Smooth muscle cell (in vitro differentiated cells): ENCODE results near the gene IRF2BP2. TPM values are rescaled to one million over a fixed set of nuclear protein-coding genes. Genes with fewer than 3 reads are reported as not detected.
A peak's percentile ranks its signal among the peaks of the same experiment; 100 is the strongest.
"Not testable (repeated sequence)": the region's sequence is repeated elsewhere in the genome, so short reads cannot be mapped to it uniquely, and the experiment has no call there.

Experiments used
- DNase-seq: peaks from one replicate; lab custom pipeline; 2025; ENCODE audit not compliant: unreplicated experiment; lab: John Stamatoyannopoulos, UW
- H2AFZ ChIP-seq: fragments of 200-600 bp; sonication (generic); 2 replicates; pipeline ENCODE4 v1.6.0; 2016; ENCODE audit warnings: antibody characterized with exemption, low read depth, mild to moderate bottlenecking
- H3F3A ChIP-seq: fragments of 200-600 bp; sonication (generic); 2 replicates; pipeline ENCODE4 v1.6.0; 2017; ENCODE audit warnings: antibody characterized with exemption, low read depth
- H3K27ac ChIP-seq: fragments of 200-600 bp; sonication (generic); 2 replicates; pipeline ENCODE4 v1.5.1; 2016; ENCODE audit warnings: low read depth, mild to moderate bottlenecking
- H3K27me3 ChIP-seq: fragments of 200-600 bp; sonication (generic); 2 replicates; pipeline ENCODE4 v1.6.1; 2016; ENCODE audit warnings: low read depth, mild to moderate bottlenecking
- H3K36me3 ChIP-seq: fragments of 200-600 bp; sonication (generic); 2 replicates; pipeline ENCODE4 v1.5.1; 2016; ENCODE audit warnings: low read depth
- H3K4me1 ChIP-seq: fragments of 200-600 bp; sonication (generic); 2 replicates; pipeline ENCODE4 v1.5.1; 2016; ENCODE audit warnings: low read depth
- H3K4me2 ChIP-seq: fragments of 200-600 bp; sonication (generic); 2 replicates; pipeline ENCODE4 v1.6.0; 2016; ENCODE audit warnings: mild to moderate bottlenecking
- H3K4me3 ChIP-seq: fragments of 200-600 bp; sonication (generic); 2 replicates; pipeline ENCODE4 v1.5.1; 2016; ENCODE audit warnings: mild to moderate bottlenecking
- H3K79me2 ChIP-seq: fragments of 200-600 bp; sonication (generic); 2 replicates; pipeline ENCODE4 v1.6.0; 2016; ENCODE audit warnings: low read depth, mild to moderate bottlenecking
- H3K9ac ChIP-seq: fragments of 200-600 bp; sonication (generic); 2 replicates; pipeline ENCODE4 v1.6.0; 2016; ENCODE audit warnings: low read depth
- H3K9me3 ChIP-seq: fragments of 200-600 bp; sonication (generic); replicated peaks from 2 replicates; pipeline ENCODE4 v1.5.1; 2016; ENCODE audit warnings: low read depth
- H4K20me1 ChIP-seq: fragments of 200-600 bp; sonication (generic); 2 replicates; pipeline ENCODE4 v1.6.0; 2016; ENCODE audit warnings: low read depth
- CTCF ChIP-seq: fragments of 200-600 bp; sonication (generic); IDR thresholded peaks from 2 replicates; pipeline ENCODE4 v1.5.1; 2017; ENCODE audit warnings: borderline replicate concordance, mild to moderate bottlenecking, antibody characterized with exemption; ENCODE audit not compliant: insufficient read depth, poor library complexity, severe bottlenecking
- WGBS: methylation state at CpG from one replicate; pipeline ENCODE4 v1.1.7; 2016; ENCODE audit warnings: low lambda C conversion rate; 5-methylcytosine and 5-hydroxymethylcytosine counted together
- polyA plus RNA-seq: library from polyadenylated mRNA; unstranded; fragments of >200 nt; fragmentation: Nextera tagmentation; extraction: Ambion mirVana; gene quantifications from 2 replicates; pipeline ENCODE4 v1.2.1, GENCODE V29; 2016
- total RNA-seq: library from RNA; depleted of rRNA; stranded (reverse); fragments of >200 nt; gene quantifications from 2 replicates; pipeline ENCODE4 v1.2.3, GENCODE V29; 2014

The IRF2BP2 gene
- total and polyA plus RNA-seq, 2 experiments from 2014 or later = 40.3 to 89.5 TPM

DNA sequence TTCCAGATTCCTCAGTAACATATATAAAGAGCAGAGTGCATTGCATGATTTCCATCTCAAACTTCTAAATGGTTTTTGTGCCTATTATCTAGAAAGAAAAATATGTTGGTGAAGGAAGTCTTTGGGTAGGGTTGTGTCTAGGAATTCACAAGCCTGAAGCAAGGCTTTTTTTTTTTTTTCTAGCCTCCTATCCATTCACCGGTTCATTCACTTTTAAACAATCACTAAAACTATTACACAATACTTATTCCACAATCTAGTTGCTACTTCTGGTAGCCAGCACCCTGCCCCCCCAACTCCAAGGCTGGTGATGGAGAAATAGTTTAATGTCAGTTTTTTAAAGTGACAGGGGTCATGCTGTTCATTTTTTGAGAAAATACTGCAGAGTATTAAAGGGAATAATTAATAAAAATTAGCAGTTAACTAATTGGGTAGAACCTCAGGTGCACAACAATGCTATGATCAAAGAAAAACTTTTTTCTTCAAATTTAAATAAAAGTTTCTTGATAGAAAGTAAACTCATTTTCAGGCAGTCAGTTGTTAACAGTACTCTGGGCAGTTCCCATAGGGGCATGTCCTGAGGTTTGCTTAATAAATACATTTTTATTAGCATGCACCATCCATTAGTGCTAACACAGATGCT lies 10.9 kb downstream of the IRF2BP2 start:
- Histone ChIP-seq H3K4me1 (peaks cover 49% of the 10 kb centered on the region), H3K79me2 (peaks cover 22% of the 10 kb centered on the region), H4K20me1 (no peaks in the 10 kb centered on the region), H3K4me3 (peak overlapping the region; percentile 82), H3K9me3 (no peaks in the 10 kb centered on the region), H3F3A (peaks cover 31% of the 10 kb centered on the region), H3K27me3 (no peaks in the 10 kb centered on the region), H2AFZ (no peak overlapping the region), H3K9ac (peak overlapping the region; percentile 47), H3K36me3 (no peaks in the 10 kb centered on the region), H3K4me2 (peak overlapping the region; percentile 99), H3K27ac (peak overlapping the region; percentile 97)
- no peak for TF ChIP-seq CTCF
- WGBS = 13% methylated on average over 1 of the region's 1 CpG
- DNase-seq = no peak

- H3K4me1 ChIP-seq = peaks cover 37% of the 10 kb centered on the region
- H3K4me2 ChIP-seq = no peak overlapping the region
- no peaks in the 10 kb centered on the region for H4K20me1 ChIP-seq
- no peaks in the 10 kb centered on the region for H3K9me3 ChIP-seq
- WGBS = 47% methylated on average over 2 of the region's 2 CpGs
- no peaks in the 10 kb centered on the region for H3K36me3 ChIP-seq
- H3K27ac ChIP-seq = no peak overlapping the region
- H3F3A ChIP-seq = peaks cover 31% of the 10 kb centered on the region
- H2AFZ ChIP-seq = no peak overlapping the region
- TF ChIP-seq CTCF = peak; percentile 52
- H3K79me2 ChIP-seq = peaks cover 10% of the 10 kb centered on the region
- no peak for DNase-seq
- H3K4me3 ChIP-seq = no peak overlapping the region
- no peak overlapping the region for H3K9ac ChIP-seq
- no peaks in the 10 kb centered on the region for H3K27me3 ChIP-seq
These were observed 12.1 kb downstream of the IRF2BP2 start for GRCh38 chr1:234597894-234598293.

DNA sequence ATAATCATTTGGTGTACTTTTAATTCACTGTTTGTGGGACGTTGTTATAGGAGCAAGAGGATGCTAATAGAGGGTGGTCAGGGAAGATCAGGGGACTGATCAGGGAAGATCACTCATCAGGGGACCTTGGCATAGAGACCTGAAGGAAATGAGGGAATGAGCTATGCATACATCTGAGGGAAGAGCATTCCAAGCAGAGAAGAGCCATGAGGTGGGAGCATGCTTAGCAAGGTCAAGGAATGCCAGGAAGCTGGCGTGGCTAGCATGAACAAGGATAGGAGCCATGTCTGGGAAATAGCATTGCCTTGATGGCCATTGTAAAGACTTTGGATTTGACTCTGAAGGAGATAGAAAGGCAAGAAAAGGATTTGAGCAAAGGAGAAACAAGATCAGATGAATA lies 14.1 kb downstream of the IRF2BP2 start:
- H3K27ac ChIP-seq = no peak overlapping the region

GRCh38 chr1:234594575-234594974 lies 15.4 kb downstream of the IRF2BP2 start:
- peaks cover 13% of the 10 kb centered on the region for H3F3A ChIP-seq
- not testable (repeated sequence) for H3K36me3 ChIP-seq, H3K4me2 ChIP-seq, H3K9ac ChIP-seq, H3K4me3 ChIP-seq, H3K27ac ChIP-seq, DNase-seq, H2AFZ ChIP-seq, H3K9me3 ChIP-seq, H3K27me3 ChIP-seq, H3K79me2 ChIP-seq, H4K20me1 ChIP-seq
- peaks cover 12% of the 10 kb centered on the region for H3K4me1 ChIP-seq
- WGBS = 100% methylated on average over 4 of the region's 4 CpGs

More for the DNA sequence above, 14.1 kb downstream of the IRF2BP2 start:
- no peak overlapping the region for H3K4me3 ChIP-seq
- no peaks in the 10 kb centered on the region for H3K36me3 ChIP-seq
- no peak overlapping the region for H3K9ac ChIP-seq
- no peaks in the 10 kb centered on the region for H4K20me1 ChIP-seq
- no peak for DNase-seq
- H3K4me2 ChIP-seq = no peak overlapping the region
- no peaks in the 10 kb centered on the region for H3K27me3 ChIP-seq
- no peaks in the 10 kb centered on the region for H3K9me3 ChIP-seq
- WGBS = 92% methylated on average over 2 of the region's 2 CpGs
- no peaks in the 10 kb centered on the region for H3K79me2 ChIP-seq
- H3K4me1 ChIP-seq = peaks cover 21% of the 10 kb centered on the region
- TF ChIP-seq CTCF = no peak
- H3F3A ChIP-seq = peaks cover 15% of the 10 kb centered on the region
- no peak overlapping the region for H2AFZ ChIP-seq
